H1 (cell line): ENCODE measurements around the gene GRP. TPM values are rescaled to one million over a fixed set of nuclear protein-coding genes. Genes with fewer than 3 reads are reported as not detected.

Experiments
- polyA plus RNA-seq, 7 experiments: library from polyadenylated mRNA; depleted of rRNA in 3 of 7; stranded (reverse) in 5 of 7; unstranded in 2 of 7; fragments of >200 nt in 5 of 7; fragments of 200-250 nt in 2 of 7; gene quantifications; 1 replicate in 5 of 7; 2 replicates in 1 of 7; 4 replicates in 1 of 7; pipeline versions ENCODE4 v1.2.1 to v1.2.3, GENCODE V29; 2011 to 2013; ENCODE audit warnings: missing spikeins in 2 of 7, mixed read lengths in 2 of 7
- total RNA-seq: library from RNA; stranded (reverse); fragmentation: NEBNext Ultra II Directional; extraction: Animal tissue kit (Norgen Biotek cat#: 25700); gene quantifications from 2 replicates; pipeline ENCODE4 v1.2.1, GENCODE V29; 2021

Gene GRP
- total and polyA plus RNA-seq, 2 of the 8 experiments (the other 6 are each of a cell fraction or from before 2014, with no cell fraction given): not detected

Other genes starting within 250 kb of the GRP start
- 59.3 and 64.7 TPM in 2 replicates for gene SEC11C, start 80.3 kb upstream of the GRP start, total RNA-seq
- gene SEC11C, start 80.3 kb upstream of the GRP start, polyA plus RNA-seq (2011; rRNA removed): 27.1 and 31.5 TPM in 2 replicates
- gene RAX, start 53.3 kb downstream of the GRP start, total RNA-seq: 0.52 and 0.80 TPM in 2 replicates
- 0.12 and 0.36 TPM in 2 replicates for gene RAX, start 53.3 kb downstream of the GRP start, polyA plus RNA-seq (2011; rRNA removed)
- not detected in 2 replicates for gene CPLX4, start 98.5 kb downstream of the GRP start, total RNA-seq
- gene CPLX4, start 98.5 kb downstream of the GRP start, polyA plus RNA-seq (2011; rRNA removed): not detected in 2 replicates
- 69.7 and 73.6 TPM in 2 replicates for gene LMAN1, start 139.1 kb downstream of the GRP start, total RNA-seq
- gene LMAN1, start 139.1 kb downstream of the GRP start, polyA plus RNA-seq (2011; rRNA removed): 17.5 and 20.3 TPM in 2 replicates